Measurements from ENCODE around the gene ADIPOQ. TPM values are rescaled to one million over a fixed set of nuclear protein-coding genes. Genes with fewer than 3 reads are reported as not detected.
"Not testable (repeated sequence)": the region's sequence is repeated elsewhere in the genome, so short reads cannot be mapped to it uniquely, and the experiment has no call there.

The ADIPOQ gene
- not detected for total RNA-seq

DNA sequence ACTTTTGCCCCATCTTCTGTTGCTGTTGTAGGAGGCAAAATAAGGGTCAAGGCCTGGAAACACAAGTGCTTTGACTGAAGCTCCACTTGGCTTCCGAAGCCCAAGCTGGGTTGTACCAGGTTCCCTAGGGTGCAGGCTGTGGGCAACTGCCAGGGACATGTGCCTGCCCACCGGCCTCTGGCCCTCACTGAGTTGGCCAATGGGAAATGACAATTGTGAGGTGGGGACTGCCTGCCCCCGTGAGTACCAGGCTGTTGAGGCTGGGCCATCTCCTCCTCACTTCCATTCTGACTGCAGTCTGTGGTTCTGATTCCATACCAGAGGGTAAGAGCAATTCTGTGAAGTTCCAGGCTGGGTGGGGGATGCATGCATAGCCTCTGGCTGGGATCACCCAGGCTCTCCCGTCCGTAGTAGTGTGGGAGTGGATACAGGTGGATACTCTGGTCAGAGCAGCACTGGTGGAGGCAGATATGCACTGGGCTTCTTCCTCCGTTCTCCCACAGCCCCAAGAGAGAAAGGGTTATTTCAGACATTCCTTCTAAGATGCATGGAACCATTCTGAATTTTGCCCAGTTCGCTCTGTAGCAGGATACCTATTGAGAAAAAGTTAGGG is at the start of gene ADIPOQ:
Gene ADIPOQ (plus strand): TSS at position 285 of the 613 bp plus-strand sequence. CDS start 10,349 bp downstream, outside the sequence.
- Mint-ChIP-seq H3K36me3 (no peaks in the 10 kb centered on the region), H3K27ac (no peak within 1 kb of the TSS), H3K4me3 (no peak within 1 kb of the TSS), H3K4me1 (no peaks in the 10 kb centered on the region), H3K27me3 (peaks cover 15% of the 10 kb centered on the region), H3K9me3 (ENCODE audit: low read depth) (no peaks in the 10 kb centered on the region)
- DNase-seq (no peak), ATAC-seq (no peak)
- CTCF ChIA-PET = no interaction called here

DNA sequence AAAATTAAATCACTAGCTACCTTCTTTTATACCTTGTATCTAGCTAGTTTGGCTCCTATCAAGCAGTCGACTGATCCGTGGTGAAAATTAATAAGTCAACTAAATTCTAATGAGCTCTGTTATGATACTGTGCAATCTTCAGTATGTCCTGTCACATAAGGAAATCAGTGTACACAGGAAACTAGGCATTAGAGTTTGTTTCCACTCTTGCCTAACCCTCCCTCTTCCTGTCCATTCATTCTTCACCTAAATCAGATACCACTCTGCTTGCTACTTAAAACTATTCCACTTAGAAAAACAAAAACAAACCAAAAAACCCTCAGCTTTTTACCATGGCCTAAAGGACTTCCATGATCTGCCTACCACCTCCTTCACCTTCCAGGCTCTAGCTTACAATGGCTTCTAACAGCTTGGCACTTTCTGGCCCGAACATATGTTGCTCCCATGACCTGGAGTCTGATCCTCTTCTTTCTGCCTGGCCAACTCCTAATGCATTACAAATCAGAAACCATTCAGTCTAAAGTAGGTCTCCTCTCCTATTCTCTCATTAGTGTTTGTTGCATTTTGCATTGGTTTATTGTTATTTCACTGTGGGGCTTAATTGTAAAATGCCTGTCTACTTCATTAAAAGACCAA is 44.2 kb upstream of the ADIPOQ start:
- H3K27me3 Mint-ChIP-seq = no peaks in the 10 kb centered on the region
- H3K4me1 Mint-ChIP-seq = peaks cover 47% of the 10 kb centered on the region
- peaks cover 72% of the 10 kb centered on the region for H3K36me3 Mint-ChIP-seq
- peak; percentile 50 for ATAC-seq
- no peak overlapping the region for H3K4me3 Mint-ChIP-seq
- DNase-seq = no peak
- CTCF ChIA-PET = interaction anchor here (1.2 to 3.6 kb wide), 3 partner anchors 15 to 183 kb away, joined by 3 to 24 read pairs (median 11); partner anchors contain the start of gene EIF4A2
- H3K27ac Mint-ChIP-seq = peak overlapping the region; percentile 50
- H3K9me3 Mint-ChIP-seq (ENCODE audit: low read depth) = no peaks in the 10 kb centered on the region

DNA sequence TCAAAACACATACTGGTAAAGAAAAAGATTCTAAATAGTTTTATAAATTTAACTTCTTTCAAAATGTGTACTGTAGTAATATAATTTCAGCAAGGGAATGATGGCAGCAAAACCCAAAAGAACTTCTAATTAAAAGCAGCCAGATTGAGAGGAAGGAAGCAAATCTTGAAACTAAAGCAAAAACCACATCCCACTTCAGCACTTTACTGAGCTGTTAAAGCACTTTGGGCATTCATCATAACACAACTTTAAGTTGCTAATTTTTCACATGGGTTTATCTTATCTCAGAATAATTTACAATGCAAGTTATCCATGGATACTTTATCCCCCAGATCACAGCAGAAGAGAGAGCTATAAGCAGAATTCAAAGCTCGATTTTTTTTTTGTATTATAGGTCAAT is 42.2 kb upstream of the ADIPOQ start:
- peak; percentile 51 for ATAC-seq

DNA sequence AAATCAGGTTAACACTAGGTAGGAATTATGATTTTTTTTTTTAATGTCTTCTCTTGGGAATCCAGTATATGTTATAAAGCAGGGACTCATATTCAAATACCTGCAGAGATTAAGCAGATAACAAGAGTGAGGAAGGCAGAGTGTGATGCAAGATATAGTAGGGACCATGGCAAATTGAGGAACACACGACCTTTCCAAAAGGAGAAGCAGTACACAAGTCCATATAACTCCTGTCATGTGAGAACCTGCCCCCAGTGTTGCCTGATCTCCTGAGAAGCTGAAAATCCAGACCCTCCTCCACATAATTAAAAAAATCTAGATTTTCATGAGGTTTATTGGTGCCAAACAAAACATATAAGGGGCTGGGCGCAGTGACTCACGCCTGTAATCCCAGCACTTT is 39.8 kb upstream of the ADIPOQ start:
- no peak for ATAC-seq
- Mint-ChIP-seq H3K27ac (peak overlapping the region; percentile 30), H3K36me3 (peaks cover 53% of the 10 kb centered on the region), H3K9me3 (ENCODE audit: low read depth) (no peaks in the 10 kb centered on the region), H3K4me3 (no peak overlapping the region), H3K4me1 (peaks cover 67% of the 10 kb centered on the region), H3K27me3 (no peaks in the 10 kb centered on the region)
- CTCF ChIA-PET = interaction anchor here (0.6 kb wide), 1 partner anchor 20 kb away, joined by 4 read pairs; no protein-coding TSS in a partner anchor
- DNase-seq = no peak

More for the DNA sequence above, 42.2 kb upstream of the ADIPOQ start:
- Mint-ChIP-seq H3K36me3 (peaks cover 70% of the 10 kb centered on the region), H3K9me3 (ENCODE audit: low read depth) (no peaks in the 10 kb centered on the region), H3K27me3 (no peaks in the 10 kb centered on the region), H3K4me1 (peaks cover 59% of the 10 kb centered on the region), H3K4me3 (no peak overlapping the region), H3K27ac (peak overlapping the region; percentile 67)
- no peak for DNase-seq
- CTCF ChIA-PET = interaction anchor here (0.7 to 3.6 kb wide), 6 partner anchors 8 to 186 kb away, joined by 3 to 24 read pairs (median 3); no protein-coding TSS in a partner anchor

GRCh38 chr3:186803447-186803846 is 39.1 kb upstream of the ADIPOQ start:
- CTCF ChIA-PET = interaction anchor here (1.4 kb wide), 1 partner anchor 11 kb away, joined by 3 read pairs; no protein-coding TSS in a partner anchor
- not testable (repeated sequence) for ATAC-seq; H3K27me3 Mint-ChIP-seq; H3K4me3 Mint-ChIP-seq; DNase-seq; H3K9me3 Mint-ChIP-seq (ENCODE audit: low read depth); H3K27ac Mint-ChIP-seq
- peaks cover 48% of the 10 kb centered on the region for H3K36me3 Mint-ChIP-seq
- H3K4me1 Mint-ChIP-seq = peaks cover 63% of the 10 kb centered on the region

GRCh38 chr3:186806089-186807055 is 36.1 kb upstream of the ADIPOQ start, which contains the start of gene RFC4:
TSS of gene RFC4 (minus strand) at chr3:186806482. CDS start at chr3:186804713, 1,769 bp downstream.
- DNase-seq (peak; percentile 89), ATAC-seq (peak; percentile 84)
- Mint-ChIP-seq H3K36me3 (peaks cover 26% of the 10 kb centered on the region), H3K27me3 (no peaks in the 10 kb centered on the region), H3K9me3 (ENCODE audit: low read depth) (no peaks in the 10 kb centered on the region), H3K4me1 (peaks cover 39% of the 10 kb centered on the region), H3K27ac (peak within 1 kb of the TSS; percentile 95), H3K4me3 (peak within 1 kb of the TSS; percentile 92)
- CTCF ChIA-PET = interaction anchor here (0.6 to 5.1 kb wide), 14 partner anchors 9 to 359 kb away, joined by 3 to 32 read pairs (median 4); partner anchors contain the start of gene EIF4A2

DNA sequence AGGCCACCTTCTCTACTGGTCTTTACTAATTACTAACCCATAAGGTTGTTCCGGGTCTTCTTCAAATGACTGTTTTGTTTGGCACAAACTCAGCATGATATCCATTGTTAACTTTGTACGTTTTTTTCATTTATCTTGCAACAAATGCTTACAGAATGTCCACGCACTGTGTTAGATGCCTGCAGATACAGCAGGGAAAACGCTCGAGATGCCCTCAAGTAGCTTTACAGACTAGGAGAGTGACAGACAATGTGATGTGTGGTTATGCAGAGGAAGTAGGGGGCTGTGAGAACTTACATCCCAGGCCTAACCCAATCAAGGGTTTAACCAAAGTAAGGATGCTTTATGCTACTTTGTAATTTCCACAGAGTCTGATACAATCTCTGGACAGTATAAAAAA is 35.3 kb upstream of the ADIPOQ start:
- DNase-seq (no peak), ATAC-seq (peak; percentile 9)
- peak overlapping the region; percentile 92 for H3K4me3 Mint-ChIP-seq
- H3K27ac Mint-ChIP-seq = peak overlapping the region; percentile 95
- H3K9me3 Mint-ChIP-seq (ENCODE audit: low read depth) = no peaks in the 10 kb centered on the region
- CTCF ChIA-PET = interaction anchor here (0.7 to 5.1 kb wide), 6 partner anchors 13 to 192 kb away, joined by 3 to 32 read pairs (median 4); no protein-coding TSS in a partner anchor
- H3K27me3 Mint-ChIP-seq = no peaks in the 10 kb centered on the region
- H3K4me1 Mint-ChIP-seq = peaks cover 36% of the 10 kb centered on the region
- H3K36me3 Mint-ChIP-seq = peaks cover 25% of the 10 kb centered on the region

DNA sequence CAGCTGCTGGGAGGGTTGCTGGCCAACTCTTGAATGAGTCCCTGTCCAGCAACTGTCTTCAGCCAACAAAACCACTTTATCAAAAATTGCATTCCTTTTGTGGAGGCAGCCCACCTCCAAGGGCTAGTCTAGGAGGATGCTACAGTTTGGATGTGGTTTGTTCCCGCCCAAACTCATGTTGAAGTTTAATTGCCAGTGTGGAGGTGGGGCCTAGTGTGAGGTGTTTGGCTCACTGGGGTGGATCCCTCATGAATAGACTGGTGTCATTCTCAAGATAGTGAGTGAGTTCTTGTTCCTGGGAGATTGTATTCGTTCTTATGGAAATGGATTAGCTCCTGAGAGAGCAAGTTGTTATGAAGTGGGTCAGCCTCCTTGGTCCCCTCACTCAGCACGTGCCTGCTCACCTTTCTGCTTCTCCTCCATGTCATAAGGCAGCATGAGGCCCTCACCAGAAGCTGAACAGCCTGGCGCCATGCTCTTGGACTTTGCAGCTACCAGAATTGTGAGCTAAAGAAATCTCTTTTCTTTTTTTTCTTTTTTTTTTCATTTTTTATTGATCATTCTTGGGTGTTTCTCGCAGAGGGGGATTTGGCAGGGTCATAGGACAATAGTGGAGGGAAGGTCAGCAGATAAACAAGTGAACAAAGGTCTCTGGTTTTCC is 32.0 kb upstream of the ADIPOQ start:
- no peak for ATAC-seq
- Mint-ChIP-seq H3K36me3 (peaks cover 1% of the 10 kb centered on the region), H3K4me3 (no peak overlapping the region), H3K4me1 (peaks cover 17% of the 10 kb centered on the region), H3K9me3 (ENCODE audit: low read depth) (no peaks in the 10 kb centered on the region), H3K27me3 (no peaks in the 10 kb centered on the region), H3K27ac (no peak overlapping the region)
- CTCF ChIA-PET = interaction anchor here (1.6 kb wide), 1 partner anchor 11 kb away, joined by 8 read pairs; no protein-coding TSS in a partner anchor
- DNase-seq = no peak

GRCh38 chr3:186811313-186811712 is 31.2 kb upstream of the ADIPOQ start:
- not testable (repeated sequence) for H3K36me3 Mint-ChIP-seq, DNase-seq

DNA sequence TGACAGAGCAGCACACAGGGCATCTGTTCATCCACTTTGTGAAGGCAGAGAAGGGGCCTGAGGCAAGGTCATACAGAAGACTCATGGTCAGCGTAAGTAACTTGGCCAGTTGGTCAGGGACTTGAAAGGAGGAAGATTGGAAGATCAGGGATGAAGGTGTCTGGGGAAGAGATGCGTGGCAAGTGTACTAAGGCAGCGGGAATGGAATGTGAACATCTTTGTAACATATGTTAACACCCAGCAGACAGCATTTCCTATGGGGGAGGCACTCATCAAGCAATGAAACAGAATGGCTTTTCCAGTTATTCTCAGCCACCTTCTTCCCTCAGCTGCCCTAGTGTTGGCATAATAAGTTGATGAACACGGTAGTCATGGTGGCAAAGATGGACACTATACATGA is 28.4 kb upstream of the ADIPOQ start:
- H3K27me3 Mint-ChIP-seq = no peaks in the 10 kb centered on the region
- CTCF ChIA-PET = interaction anchor here (0.7 to 1.0 kb wide), 2 partner anchors 15 to 61 kb away, joined by 3 read pairs; no protein-coding TSS in a partner anchor

More at GRCh38 chr3:186811313-186811712, 31.2 kb upstream of the ADIPOQ start:
- peaks cover 18% of the 10 kb centered on the region for H3K4me1 Mint-ChIP-seq
- not testable (repeated sequence) for H3K9me3 Mint-ChIP-seq (ENCODE audit: low read depth); ATAC-seq; H3K27me3 Mint-ChIP-seq; H3K4me3 Mint-ChIP-seq; H3K27ac Mint-ChIP-seq
- CTCF ChIA-PET = interaction anchor here (1.6 kb wide), 1 partner anchor 10 kb away, joined by 8 read pairs; no protein-coding TSS in a partner anchor

DNA sequence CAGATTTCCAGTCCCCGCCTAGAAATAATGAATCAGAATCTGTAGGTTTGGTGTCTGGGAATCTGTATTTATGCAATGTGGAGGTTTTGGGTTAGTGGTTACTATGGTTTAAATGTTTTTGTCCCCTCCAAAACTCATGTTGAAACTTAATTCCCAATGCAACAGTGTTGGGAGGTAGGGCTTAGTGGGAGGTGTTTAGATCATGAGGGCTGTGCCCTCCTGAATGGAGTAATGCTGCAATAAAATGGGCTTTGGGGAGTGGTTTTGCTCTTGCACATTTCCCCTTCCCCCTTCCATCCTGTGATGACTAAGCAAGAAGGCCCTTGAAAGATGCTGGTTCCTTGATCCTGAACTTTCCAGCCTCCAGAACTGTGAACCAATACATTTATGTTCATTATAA is 27.1 kb upstream of the ADIPOQ start:
- Mint-ChIP-seq H3K27ac (no peak overlapping the region), H3K9me3 (ENCODE audit: low read depth) (no peaks in the 10 kb centered on the region), H3K27me3 (no peaks in the 10 kb centered on the region), H3K4me1 (peaks cover 7% of the 10 kb centered on the region), H3K4me3 (no peak overlapping the region), H3K36me3 (no peaks in the 10 kb centered on the region)
- CTCF ChIA-PET = no interaction called here
- ATAC-seq (no peak), DNase-seq (no peak)

More for the DNA sequence above, 28.4 kb upstream of the ADIPOQ start:
- Mint-ChIP-seq H3K4me1 (peaks cover 7% of the 10 kb centered on the region), H3K36me3 (peaks cover 1% of the 10 kb centered on the region), H3K27ac (no peak overlapping the region), H3K4me3 (no peak overlapping the region), H3K9me3 (ENCODE audit: low read depth) (no peaks in the 10 kb centered on the region)
- ATAC-seq (no peak), DNase-seq (no peak)

DNA sequence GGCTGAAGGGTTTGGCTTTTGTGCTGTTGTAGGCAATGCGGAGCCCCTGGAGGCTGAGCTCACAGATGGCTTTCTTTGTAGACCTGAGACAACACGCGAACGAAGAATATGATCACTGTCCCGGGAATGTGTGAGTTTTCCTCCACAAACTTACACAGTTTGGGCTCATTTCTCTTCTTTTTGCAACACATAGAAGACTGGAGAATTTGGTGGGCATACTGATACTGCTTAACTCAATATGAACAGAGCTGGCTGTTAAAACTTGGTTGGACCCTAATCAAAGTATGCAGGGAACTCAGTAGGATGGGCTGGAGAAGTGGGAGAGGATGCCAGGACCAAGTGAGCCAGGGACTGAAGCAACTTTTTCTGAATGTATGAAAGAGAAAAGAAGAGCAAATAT is 24.0 kb upstream of the ADIPOQ start:
- Mint-ChIP-seq H3K4me3 (no peak overlapping the region), H3K27me3 (no peaks in the 10 kb centered on the region), H3K9me3 (ENCODE audit: low read depth) (no peaks in the 10 kb centered on the region), H3K36me3 (no peaks in the 10 kb centered on the region), H3K4me1 (peaks cover 10% of the 10 kb centered on the region), H3K27ac (no peak overlapping the region)
- ATAC-seq (no peak), DNase-seq (no peak)
- CTCF ChIA-PET = interaction anchor here (1.1 to 7.1 kb wide), 2 partner anchors 13 to 203 kb away, joined by 3 to 106 read pairs; partner anchors contain the start of gene AHSG
